Stomach smooth muscle (tissue), 2 donors: ENCODE results near the gene ZSCAN1.
A peak's percentile ranks its signal among the peaks of the same experiment; 100 is the strongest.

Source experiments
- H3K27ac ChIP-seq: one replicate; pipeline ENCODE4 v1.7.0; 2013; ENCODE audit warnings: mild to moderate bottlenecking, low read length, inconsistent platforms
- H3K27me3 ChIP-seq, 2 donors: one replicate each; pipeline ENCODE4 v1.7.0; 2013; ENCODE audit warnings: low read length in 2 of 2; ENCODE audit not compliant: insufficient read depth in 2 of 2, control insufficient read depth in 1 of 2
- H3K36me3 ChIP-seq, 2 donors: one replicate each; pipeline ENCODE4 v1.7.0; 2013; ENCODE audit warnings: low read length in 2 of 2; ENCODE audit not compliant: control insufficient read depth in 2 of 2, insufficient read depth in 2 of 2
- H3K4me1 ChIP-seq: one replicate; pipeline ENCODE4 v1.7.0; 2013; ENCODE audit warnings: low read length; ENCODE audit not compliant: control insufficient read depth, insufficient read depth
- H3K4me3 ChIP-seq, 2 donors: one replicate each; pipeline ENCODE4 v1.7.0; 2013; ENCODE audit warnings: low read length in 2 of 2
- H3K9ac ChIP-seq, 2 donors: one replicate each; pipeline ENCODE4 v1.7.0; 2013; ENCODE audit warnings: low read length in 2 of 2, mild to moderate bottlenecking in 1 of 2
- H3K9me3 ChIP-seq, 2 donors: one replicate each; pipeline ENCODE4 v1.7.0; 2013; ENCODE audit warnings: low read length in 2 of 2; ENCODE audit not compliant: control insufficient read depth in 2 of 2
- donor health status: healthy.
- donor health status: Pancreatic carcinoma.

Gene ZSCAN1

GRCh38 chr19:58054901-58055874 lies 21.4 kb downstream of the ZSCAN1 start:
- Histone ChIP-seq H3K27ac (peak overlapping the region; percentile 41), H3K9me3 (peaks cover 3 to 13% of the 10 kb centered on the region in 2 donors), H3K36me3 (no peaks in the 10 kb centered on the region), H3K9ac (peak overlapping the region in 1 of 2 donors; percentile 62), H3K4me1 (peaks cover 16% of the 10 kb centered on the region), H3K4me3 (peak overlapping the region; percentile 41 to 69), H3K27me3 (no peaks in the 10 kb centered on the region)

DNA sequence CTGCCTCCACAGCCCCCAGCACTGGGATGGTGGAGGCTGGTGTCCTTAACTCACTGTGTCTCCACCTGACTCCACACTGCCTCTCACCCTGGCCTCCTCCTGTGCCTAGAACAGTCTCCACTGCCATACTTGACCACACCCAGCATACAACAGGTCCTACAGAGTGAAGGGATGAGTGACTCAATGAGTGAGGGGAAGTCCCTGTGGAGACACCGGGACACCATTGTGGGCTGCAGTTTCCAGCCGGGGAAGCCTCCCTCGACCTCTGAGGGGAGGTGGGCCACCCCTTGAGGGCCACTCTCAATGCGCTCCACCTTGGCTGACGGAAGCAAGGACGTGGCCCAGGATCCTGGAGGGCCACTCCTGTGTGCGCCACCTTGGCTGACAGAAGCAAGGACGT lies 22.4 kb downstream of the ZSCAN1 start:
- peaks cover 16% of the 10 kb centered on the region for H3K4me1 ChIP-seq
- no peaks in the 10 kb centered on the region for H3K27me3 ChIP-seq
- H3K36me3 ChIP-seq, result no peaks in the 10 kb centered on the region
- H3K27ac ChIP-seq, result no peak overlapping the region
- peaks cover 3 to 14% of the 10 kb centered on the region in 2 donors for H3K9me3 ChIP-seq
- no peak overlapping the region for H3K4me3 ChIP-seq
- H3K9ac ChIP-seq, result no peak overlapping the region

DNA sequence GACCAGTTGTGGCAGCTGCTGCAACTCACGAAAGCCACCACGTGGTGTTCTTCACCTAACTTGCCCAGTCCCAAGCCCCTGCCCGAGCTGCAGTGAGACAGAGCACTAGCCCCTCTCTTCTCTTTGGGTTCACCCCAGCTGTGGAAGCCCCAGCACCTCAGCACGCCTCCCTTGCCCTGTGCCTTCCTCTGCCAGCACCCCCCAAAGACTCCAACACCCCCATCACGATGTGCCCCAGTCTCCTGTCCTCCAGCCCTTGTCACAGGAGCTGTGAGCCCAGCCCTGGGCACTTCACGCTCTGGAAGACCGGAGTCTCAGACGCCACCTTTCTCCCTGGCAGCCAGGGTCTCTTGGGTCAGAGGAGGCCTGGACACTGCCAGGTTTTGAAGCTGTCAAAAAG lies 23.0 kb downstream of the ZSCAN1 start:
- Histone ChIP-seq H3K4me3 (no peak overlapping the region), H3K4me1 (peaks cover 16% of the 10 kb centered on the region), H3K9ac (no peak overlapping the region), H3K9me3 (peaks cover 4 to 16% of the 10 kb centered on the region in 2 donors), H3K27me3 (no peaks in the 10 kb centered on the region), H3K36me3 (peaks cover 0 to 2% of the 10 kb centered on the region in 2 donors), H3K27ac (no peak overlapping the region)

- Histone ChIP-seq H3K36me3 (peaks cover 0 to 3% of the 10 kb centered on the region in 2 donors), H3K27ac (peak overlapping the region; percentile 88), H3K9me3 (peaks cover 7 to 16% of the 10 kb centered on the region in 2 donors), H3K9ac (peak overlapping the region; percentile 73 to 79), H3K4me1 (peaks cover 16% of the 10 kb centered on the region), H3K4me3 (peak overlapping the region; percentile 58 to 79), H3K27me3 (no peaks in the 10 kb centered on the region)
Measured at GRCh38 chr19:58058467-58058866, 24.6 kb downstream of the ZSCAN1 start.

DNA sequence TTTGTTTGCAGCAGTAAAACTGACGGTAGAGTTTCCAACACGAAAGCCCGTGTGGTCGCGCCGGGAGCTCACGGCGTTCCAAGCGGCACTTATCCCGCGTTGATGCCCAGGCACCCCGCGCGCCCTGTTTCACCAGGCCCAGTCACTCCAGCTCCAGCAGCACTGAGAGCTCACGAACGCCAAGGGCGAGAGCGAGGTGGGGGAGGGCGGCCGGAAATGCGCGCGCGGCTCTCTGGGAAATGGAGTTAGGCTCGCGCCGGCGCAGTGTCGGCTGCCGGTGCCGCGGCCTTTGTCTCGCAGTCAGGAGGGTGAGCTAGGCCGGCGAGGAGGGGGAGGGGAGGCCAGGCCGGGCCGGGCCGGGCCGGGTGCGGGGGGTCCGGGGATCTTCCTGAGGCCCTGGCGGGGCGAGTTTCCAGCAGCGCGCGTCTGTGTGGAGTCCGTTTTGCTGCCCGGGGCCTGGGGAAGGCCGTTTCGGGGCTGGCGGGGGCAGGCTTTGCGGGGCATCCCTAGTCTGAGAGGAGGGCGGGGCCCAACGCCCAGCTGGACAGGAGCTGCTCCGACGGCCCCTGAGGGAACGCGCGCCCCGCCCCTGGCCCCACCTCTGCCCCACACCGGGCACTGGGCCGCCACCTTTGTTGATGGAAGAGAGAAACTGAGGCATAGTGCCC lies 25.3 kb downstream of the ZSCAN1 start, which contains the start of gene ZNF135:
TSS of gene ZNF135 (plus strand) at position 280 of the 668 bp plus-strand sequence. CDS start 721 bp downstream, outside the sequence.
- H3K27me3 ChIP-seq, result no peaks in the 10 kb centered on the region
- peaks cover 9 to 15% of the 10 kb centered on the region in 2 donors for H3K9me3 ChIP-seq
- peak within 1 kb of the TSS; percentile 88 for H3K27ac ChIP-seq
- peaks cover 3 to 5% of the 10 kb centered on the region in 2 donors for H3K36me3 ChIP-seq
- H3K9ac ChIP-seq, result peak within 1 kb of the TSS; percentile 79 to 86
- peaks cover 16% of the 10 kb centered on the region for H3K4me1 ChIP-seq
- peak within 1 kb of the TSS; percentile 63 to 79 for H3K4me3 ChIP-seq

DNA sequence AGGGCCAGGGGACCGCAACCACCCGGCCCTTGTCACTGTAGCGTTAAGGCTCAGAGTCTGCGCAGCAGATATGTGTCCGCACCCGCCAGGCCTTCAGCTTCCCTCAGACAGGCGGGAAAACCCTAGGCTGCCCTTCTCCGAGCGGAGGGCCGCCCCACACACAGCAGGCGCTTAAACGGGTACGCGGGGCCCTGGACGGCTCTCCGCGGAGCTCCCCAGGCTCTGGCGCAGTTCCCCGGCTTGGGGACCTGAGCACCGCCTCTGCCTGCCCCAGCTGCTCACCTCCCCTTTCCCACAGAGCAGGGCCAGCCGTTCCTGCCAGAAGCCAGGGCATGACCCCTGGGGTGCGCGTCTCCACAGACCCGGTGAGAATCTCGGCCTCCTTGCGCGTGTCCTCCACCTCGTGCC lies 25.9 kb downstream of the ZSCAN1 start:
- Histone ChIP-seq H3K9ac (peak overlapping the region; percentile 79 to 86), H3K4me1 (peaks cover 16% of the 10 kb centered on the region), H3K9me3 (peaks cover 9 to 16% of the 10 kb centered on the region in 2 donors), H3K27me3 (no peaks in the 10 kb centered on the region), H3K4me3 (peak overlapping the region; percentile 63 to 79), H3K36me3 (peaks cover 5 to 6% of the 10 kb centered on the region in 2 donors), H3K27ac (peak overlapping the region; percentile 88)

DNA sequence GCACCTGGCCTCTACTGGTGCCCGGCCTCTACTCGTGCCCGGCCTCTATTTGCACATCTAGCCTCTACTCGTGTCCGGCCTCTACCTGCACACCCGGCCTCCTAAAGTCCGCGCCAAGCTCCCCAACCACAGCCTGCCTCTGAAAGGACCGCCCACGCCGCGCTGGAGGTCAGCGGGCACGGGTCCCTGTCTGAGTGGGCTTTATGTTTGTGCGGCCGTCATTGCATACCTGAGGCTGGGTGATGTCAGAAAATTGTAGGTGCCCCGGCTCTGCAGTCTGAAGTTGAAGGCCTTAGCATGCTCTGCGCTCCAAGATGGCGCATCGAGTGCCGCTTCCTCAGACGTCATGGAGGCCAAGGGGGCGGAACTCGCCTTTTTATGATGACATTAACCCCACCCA lies 26.4 kb downstream of the ZSCAN1 start:
- Histone ChIP-seq H3K9ac (no peak overlapping the region), H3K27ac (no peak overlapping the region), H3K36me3 (peaks cover 5 to 12% of the 10 kb centered on the region in 2 donors), H3K27me3 (no peaks in the 10 kb centered on the region), H3K4me3 (peak overlapping the region; percentile 63 to 79), H3K4me1 (peaks cover 13% of the 10 kb centered on the region), H3K9me3 (peaks cover 11 to 18% of the 10 kb centered on the region in 2 donors)

DNA sequence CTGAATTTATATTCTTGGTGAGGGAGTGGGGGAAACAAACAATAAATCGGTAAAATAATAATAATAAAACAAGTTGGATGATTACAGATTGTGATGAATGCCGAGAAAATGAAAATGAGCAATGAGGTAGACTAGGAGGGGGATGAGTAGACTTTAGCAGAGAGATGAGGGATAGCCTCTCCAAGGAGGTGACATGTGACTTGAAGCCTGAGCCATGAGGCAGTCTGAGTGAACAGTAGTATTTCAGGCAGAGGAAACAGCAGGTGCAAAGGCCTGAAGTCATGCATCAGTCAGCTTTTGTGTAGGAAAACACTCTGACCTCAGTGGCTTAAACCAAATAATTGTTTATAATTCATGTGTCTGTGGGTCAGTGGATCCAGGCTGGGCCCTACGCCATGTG lies 29.9 kb downstream of the ZSCAN1 start:
- H3K9me3 ChIP-seq, result peaks cover 31 to 46% of the 10 kb centered on the region in 2 donors

DNA sequence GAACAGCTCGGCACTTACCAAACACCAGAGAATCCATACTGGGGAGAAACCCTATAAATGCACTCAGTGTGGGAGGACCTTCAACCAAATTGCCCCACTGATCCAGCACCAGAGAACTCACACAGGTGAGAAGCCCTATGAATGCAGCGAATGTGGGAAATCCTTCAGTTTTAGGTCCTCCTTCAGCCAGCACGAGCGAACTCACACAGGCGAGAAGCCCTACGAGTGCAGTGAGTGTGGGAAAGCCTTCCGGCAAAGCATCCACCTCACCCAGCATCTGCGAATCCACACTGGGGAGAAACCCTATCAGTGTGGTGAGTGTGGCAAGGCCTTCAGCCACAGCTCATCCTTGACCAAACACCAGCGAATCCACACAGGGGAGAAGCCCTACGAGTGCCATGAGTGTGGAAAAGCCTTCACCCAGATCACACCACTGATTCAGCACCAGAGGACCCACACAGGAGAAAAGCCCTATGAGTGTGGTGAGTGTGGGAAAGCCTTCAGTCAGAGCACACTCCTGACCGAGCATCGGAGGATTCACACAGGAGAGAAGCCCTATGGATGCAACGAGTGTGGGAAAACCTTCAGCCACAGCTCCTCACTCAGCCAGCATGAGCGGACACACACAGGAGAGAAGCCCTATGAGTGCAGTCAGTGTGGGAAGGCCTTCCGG lies 33.6 kb downstream of the ZSCAN1 start:
- H3K4me3 ChIP-seq, result peak overlapping the region; percentile 22 to 61
- no peak overlapping the region for H3K9ac ChIP-seq
- H3K27me3 ChIP-seq, result no peaks in the 10 kb centered on the region
- H3K4me1 ChIP-seq, result no peaks in the 10 kb centered on the region
- peaks cover 37 to 70% of the 10 kb centered on the region in 2 donors for H3K9me3 ChIP-seq
- no peak overlapping the region for H3K27ac ChIP-seq
- H3K36me3 ChIP-seq, result peaks cover 30 to 50% of the 10 kb centered on the region in 2 donors

More for the DNA sequence above, 29.9 kb downstream of the ZSCAN1 start:
- Histone ChIP-seq H3K9ac (no peak overlapping the region), H3K27ac (no peak overlapping the region), H3K27me3 (no peaks in the 10 kb centered on the region), H3K36me3 (peaks cover 31 to 45% of the 10 kb centered on the region in 2 donors), H3K4me1 (peaks cover 9% of the 10 kb centered on the region), H3K4me3 (no peak overlapping the region)

GRCh38 chr19:58079792-58080191 lies 46.0 kb downstream of the ZSCAN1 start:
- Histone ChIP-seq H3K9ac (no peak overlapping the region), H3K9me3 (peaks cover 16 to 61% of the 10 kb centered on the region in 2 donors), H3K27me3 (no peaks in the 10 kb centered on the region), H3K4me3 (no peak overlapping the region), H3K4me1 (no peaks in the 10 kb centered on the region), H3K36me3 (peaks cover 12 to 14% of the 10 kb centered on the region in 2 donors), H3K27ac (no peak overlapping the region)
